Vagina (tissue), 2 donors: ENCODE results near the gene ARHGAP33. TPM values are rescaled to one million over a fixed set of nuclear protein-coding genes. Genes with fewer than 3 reads are reported as not detected.

Source experiments
- DNase-seq, 2 donors: peaks; one replicate each; pipeline ENCODE4 v3.0.0-alpha.2; 2017; ENCODE audit errors: extremely low spot score in 2 of 2
- H3K27ac ChIP-seq: fragments of 200-600 bp; sonication (generic); one replicate; pipeline ENCODE4 v1.5.1; 2019
- H3K27me3 ChIP-seq: fragments of 200-600 bp; sonication (generic); one replicate; pipeline ENCODE4 v1.5.1; 2019
- H3K36me3 ChIP-seq, 2 donors: fragments of 200-600 bp; sonication (generic); one replicate each; pipeline ENCODE4 v1.5.1; 2017 to 2019
- H3K4me1 ChIP-seq: fragments of 200-600 bp; sonication (generic); one replicate; pipeline ENCODE4 v1.5.1; 2019
- H3K4me3 ChIP-seq, 2 donors: fragments of 200-600 bp; sonication (generic); 1 replicate in 1 of 2; 2 replicates in 1 of 2; pipeline ENCODE4 v1.5.1; 2016 to 2019
- H3K9me3 ChIP-seq: fragments of 200-600 bp; sonication (generic); one replicate; pipeline ENCODE4 v1.5.1; 2019
- CTCF ChIP-seq, 3 experiments: fragments of 450-650 bp in 2 of 3; fragments of 200-600 bp in 1 of 3; sonication (generic) in 1 of 3; IDR thresholded peaks; one replicate each; pipeline ENCODE4 v1.5.1; 2017 to 2019; ENCODE audit warnings: antibody characterized with exemption in 3 of 3, mild to moderate bottlenecking in 2 of 3, moderate library complexity in 2 of 3
- POLR2A ChIP-seq, 2 donors: fragments of 450-650 bp; IDR thresholded peaks; one replicate each; pipeline ENCODE4 v1.6.1; 2017; ENCODE audit warnings: antibody characterized with exemption in 2 of 2, mild to moderate bottlenecking in 2 of 2, moderate library complexity in 2 of 2
- POLR2AphosphoS5 ChIP-seq, 2 donors: sonication (generic); formaldehyde crosslinking; IDR thresholded peaks; one replicate each; pipeline ENCODE4 v1.9.0; 2017; ENCODE audit warnings: antibody characterized with exemption in 2 of 2, mild to moderate bottlenecking in 2 of 2, low read depth in 1 of 2; ENCODE audit not compliant: insufficient read depth in 1 of 2
- intact Hi-C: fragments of 100-400 bp; cut with DNase I; formaldehyde crosslinking; loops from one replicate; pipeline ENCODE4 v1.15.1; 2023
- total RNA-seq: library from RNA; depleted of rRNA; stranded (reverse); fragments of >200 nt; gene quantifications from one replicate; pipeline ENCODE4 v1.2.3, GENCODE V29; 2016

The ARHGAP33 gene
- total RNA-seq, 1 donor from 2014 or later: 35.4 TPM

DNA sequence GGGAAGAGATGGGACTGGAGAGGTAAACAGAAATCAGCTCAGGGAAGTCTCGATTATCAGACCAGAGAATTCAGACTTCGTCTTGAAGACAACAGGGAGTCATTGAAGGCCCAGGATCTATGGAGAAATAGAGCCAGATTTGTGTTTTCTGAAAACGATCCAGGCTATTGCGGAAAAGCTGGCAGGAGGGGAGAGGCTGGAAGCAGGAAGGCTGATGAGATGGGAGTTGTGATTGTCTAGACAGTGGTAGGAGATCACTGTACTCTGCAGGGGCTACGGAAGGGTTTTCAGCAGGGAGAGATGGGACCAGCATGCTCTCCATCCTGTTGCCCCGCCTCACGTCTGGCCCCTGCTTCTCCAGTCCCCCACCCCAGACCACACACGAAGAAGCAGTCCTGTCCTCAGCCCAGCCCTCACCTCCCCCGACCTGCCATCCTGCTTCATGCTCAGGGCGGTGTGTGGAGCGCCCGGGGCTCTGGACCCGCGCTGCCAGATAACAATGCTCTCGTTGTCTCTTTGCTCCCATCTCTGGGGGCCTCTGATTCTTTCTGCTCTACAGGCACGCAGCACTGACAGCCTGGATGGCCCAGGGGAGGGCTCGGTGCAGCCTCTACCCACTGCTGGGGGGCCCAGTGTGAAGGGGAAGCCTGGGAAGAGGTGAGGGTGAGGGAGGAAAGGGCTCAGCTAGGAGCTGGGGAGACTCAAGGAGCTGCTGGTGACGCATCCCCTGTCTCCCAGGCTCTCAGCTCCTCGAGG, 1.9 kb downstream of the ARHGAP33 start:
- Histone ChIP-seq H3K27ac (no peak overlapping the region), H3K36me3 (peaks cover 0 to 22% of the 10 kb centered on the region in 2 donors), H3K27me3 (no peaks in the 10 kb centered on the region), H3K9me3 (no peaks in the 10 kb centered on the region), H3K4me1 (peaks cover 20% of the 10 kb centered on the region), H3K4me3 (no peak overlapping the region)
- no peak for TF ChIP-seq POLR2A (IDR thresholded peaks at IDR 0.05)
- no peak for TF ChIP-seq CTCF (IDR thresholded peaks at IDR 0.05)
- no peak for TF ChIP-seq POLR2AphosphoS5 (IDR thresholded peaks at IDR 0.05; ENCODE audit: insufficient read depth in 1 of 2, low read depth in 1 of 2)
- no peak for DNase-seq
- intact Hi-C loops: loop anchor here (10.0 kb wide), 1 partner anchor 158 kb away; the partner anchor contains the start of gene LRFN3

- H3K27me3 ChIP-seq: no peaks in the 10 kb centered on the region
- TF ChIP-seq POLR2A (IDR thresholded peaks at IDR 0.05) (no peak), POLR2AphosphoS5 (IDR thresholded peaks at IDR 0.05; ENCODE audit: insufficient read depth in 1 of 2, low read depth in 1 of 2) (no peak), CTCF (IDR thresholded peaks at IDR 0.05) (no peak)
- H3K27ac ChIP-seq: no peak overlapping the region
- H3K4me1 ChIP-seq: peaks cover 20% of the 10 kb centered on the region
- no peak for DNase-seq
- H3K9me3 ChIP-seq: no peaks in the 10 kb centered on the region
- peaks cover 0 to 23% of the 10 kb centered on the region in 2 donors for H3K36me3 ChIP-seq
- H3K4me3 ChIP-seq: no peak overlapping the region
- intact Hi-C loops: loop anchor here (10.0 kb wide), 1 partner anchor 157 kb away; the partner anchor contains the start of gene LRFN3
Observed at GRCh38 chr19:35777961-35778360, 2.6 kb downstream of the ARHGAP33 start.

- intact Hi-C loops: loop anchor here (10.0 kb wide), 1 partner anchor 156 kb away; the partner anchor contains the start of gene LRFN3
- no peak for DNase-seq
- TF ChIP-seq POLR2A (IDR thresholded peaks at IDR 0.05): no peak
- no peak for TF ChIP-seq CTCF (IDR thresholded peaks at IDR 0.05)
- TF ChIP-seq POLR2AphosphoS5 (IDR thresholded peaks at IDR 0.05; ENCODE audit: insufficient read depth in 1 of 2, low read depth in 1 of 2): no peak
- Histone ChIP-seq H3K4me3 (no peak overlapping the region), H3K36me3 (peaks cover 0 to 23% of the 10 kb centered on the region in 2 donors), H3K27me3 (no peaks in the 10 kb centered on the region), H3K27ac (no peak overlapping the region), H3K9me3 (no peaks in the 10 kb centered on the region), H3K4me1 (peaks cover 20% of the 10 kb centered on the region)
Observed at GRCh38 chr19:35779033-35779432, 3.7 kb downstream of the ARHGAP33 start.

DNA sequence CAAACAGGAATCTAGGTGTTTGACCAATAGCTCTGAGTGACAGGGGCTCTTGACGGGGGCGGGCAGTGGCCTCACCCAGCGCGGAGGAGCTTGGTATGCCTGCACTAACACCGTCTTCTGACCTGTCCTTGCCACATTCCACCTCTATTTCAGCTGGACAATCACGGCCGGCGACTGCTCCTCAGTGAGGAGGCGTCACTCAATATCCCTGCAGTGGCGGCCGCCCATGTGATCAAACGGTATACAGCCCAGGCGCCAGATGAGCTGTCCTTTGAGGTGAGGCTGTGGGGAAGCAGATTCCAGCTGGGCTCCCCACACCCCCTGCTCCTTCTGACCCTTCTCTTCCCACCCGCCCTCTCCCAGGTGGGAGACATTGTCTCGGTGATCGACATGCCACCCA, 4.7 kb downstream of the ARHGAP33 start:
- intact Hi-C loops: no loop called here
- H3K36me3 ChIP-seq: peaks cover 0 to 23% of the 10 kb centered on the region in 2 donors
- no peak overlapping the region for H3K27ac ChIP-seq
- DNase-seq: no peak
- no peak for TF ChIP-seq POLR2AphosphoS5 (IDR thresholded peaks at IDR 0.05; ENCODE audit: insufficient read depth in 1 of 2, low read depth in 1 of 2)
- no peak for TF ChIP-seq POLR2A (IDR thresholded peaks at IDR 0.05)
- TF ChIP-seq CTCF (IDR thresholded peaks at IDR 0.05): no peak
- no peak overlapping the region for H3K4me3 ChIP-seq
- no peaks in the 10 kb centered on the region for H3K27me3 ChIP-seq
- peaks cover 13% of the 10 kb centered on the region for H3K4me1 ChIP-seq
- no peaks in the 10 kb centered on the region for H3K9me3 ChIP-seq

DNA sequence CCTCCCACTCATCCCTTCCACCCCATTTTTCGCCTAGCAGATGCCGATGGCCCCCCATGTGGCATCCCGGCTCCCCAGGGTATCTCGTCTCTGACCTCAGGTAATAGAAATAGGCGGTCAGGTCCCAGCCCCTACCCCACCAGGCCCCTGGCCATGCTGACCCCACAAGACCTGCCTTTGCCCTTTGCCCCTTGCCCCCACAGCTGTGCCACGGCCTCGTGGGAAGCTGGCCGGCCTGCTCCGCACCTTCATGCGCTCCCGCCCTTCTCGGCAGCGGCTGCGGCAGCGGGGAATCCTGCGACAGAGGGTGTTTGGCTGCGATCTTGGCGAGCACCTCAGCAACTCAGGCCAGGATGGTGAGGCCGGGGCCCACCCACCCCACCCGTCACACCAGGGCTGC, 5.4 kb downstream of the ARHGAP33 start:
- no peaks in the 10 kb centered on the region for H3K9me3 ChIP-seq
- no peak for DNase-seq
- no peak overlapping the region for H3K27ac ChIP-seq
- peaks cover 0 to 23% of the 10 kb centered on the region in 2 donors for H3K36me3 ChIP-seq
- H3K27me3 ChIP-seq: no peaks in the 10 kb centered on the region
- intact Hi-C loops: no loop called here
- H3K4me3 ChIP-seq: no peak overlapping the region
- H3K4me1 ChIP-seq: peaks cover 11% of the 10 kb centered on the region
- no peak for TF ChIP-seq CTCF (IDR thresholded peaks at IDR 0.05)
- no peak for TF ChIP-seq POLR2A (IDR thresholded peaks at IDR 0.05)
- no peak for TF ChIP-seq POLR2AphosphoS5 (IDR thresholded peaks at IDR 0.05; ENCODE audit: insufficient read depth in 1 of 2, low read depth in 1 of 2)
